Sigmoid colon (tissue), 7 donors: Measurements from ENCODE around the gene RABGGTB. TPM values are rescaled to one million over a fixed set of nuclear protein-coding genes. Genes with fewer than 3 reads are reported as not detected.
"Not testable (repeated sequence)": the region's sequence is repeated elsewhere in the genome, so short reads cannot be mapped to it uniquely, and the experiment has no call there.

Experiments used
- DNase-seq: peaks from one replicate; pipeline ENCODE4 v3.0.0-alpha.2; 2019
- H3K27ac ChIP-seq, 4 donors: fragments of 200-600 bp; sonication (generic); one replicate each; pipeline ENCODE4 v1.5.1; 2016 to 2019; ENCODE audit warnings: mild to moderate bottlenecking in 1 of 4
- H3K27me3 ChIP-seq, 3 donors: fragments of 200-600 bp; sonication (generic); one replicate each; pipeline ENCODE4 v1.5.1; 2019; ENCODE audit warnings: mild to moderate bottlenecking in 1 of 3
- H3K36me3 ChIP-seq, 4 donors: fragments of 200-600 bp; sonication (generic); one replicate each; pipeline ENCODE4 v1.5.1; 2016 to 2019
- H3K4me1 ChIP-seq, 4 donors: fragments of 200-600 bp; sonication (generic); one replicate each; pipeline ENCODE4 v1.5.1; 2017 to 2019
- H3K4me3 ChIP-seq, 4 donors: fragments of 200-600 bp; sonication (generic); one replicate each; pipeline ENCODE4 v1.5.1; 2017 to 2019; ENCODE audit warnings: mild to moderate bottlenecking in 2 of 4, moderate library complexity in 1 of 4
- H3K9me3 ChIP-seq, 4 donors: fragments of 200-600 bp in 3 of 4; sonication (generic) in 3 of 4; one replicate each; pipeline versions ENCODE4 v1.5.1 to v1.6.1; 2013 to 2019
- EP300 ChIP-seq, 4 donors: sonication (generic); formaldehyde crosslinking; IDR thresholded peaks; one replicate each; pipeline ENCODE4 v1.6.1; 2017; ENCODE audit warnings: antibody characterized with exemption in 4 of 4
- POLR2A ChIP-seq, 2 donors: fragments of 450-650 bp; IDR thresholded peaks; one replicate each; pipeline ENCODE4 v1.6.1; 2016; ENCODE audit warnings: antibody characterized with exemption in 2 of 2, mild to moderate bottlenecking in 2 of 2, moderate library complexity in 2 of 2
- POLR2AphosphoS5 ChIP-seq, 4 donors: sonication (generic); formaldehyde crosslinking; IDR thresholded peaks; one replicate each; pipeline ENCODE4 v1.6.1; 2017; ENCODE audit warnings: antibody characterized with exemption in 4 of 4
- WGBS, 2 donors: extraction: QIAGEN DNeasy Blood & Tissue Kit; methylation state at CpG; one replicate each; pipeline ENCODE4 v1.1.7; 2013; 5-methylcytosine and 5-hydroxymethylcytosine counted together
- intact Hi-C: fragments of 100-400 bp; cut with DNase I; formaldehyde crosslinking; loops from one replicate; pipeline ENCODE4 v1.15.1; 2023
- polyA plus RNA-seq, 3 donors: library from polyadenylated mRNA; stranded (reverse); fragments of 200-250 nt; gene quantifications; one replicate each; pipeline ENCODE4 v1.2.3, GENCODE V29; 2013
- total RNA-seq, 4 donors: library from RNA; depleted of rRNA; stranded (reverse); fragments of >200 nt; gene quantifications; one replicate each; pipeline ENCODE4 v1.1.0, GENCODE V29; 2016
- TF ChIP-seq, protein P1 (sequence below), 4 experiments: fragments of 450-650 bp in 3 of 4; fragments of 200-600 bp in 1 of 4; IDR thresholded peaks; one replicate each; pipeline ENCODE4 v1.5.1; 2016 to 2019; ENCODE audit warnings: antibody characterized with exemption in 4 of 4, mild to moderate bottlenecking in 3 of 4, moderate library complexity in 2 of 4
- donor health status: healthy with polysubstance abuse.
- donor health status: Bipolar disorder and iron deficiency.
- donor health status: healthy.

Gene RABGGTB
- total and polyA plus RNA-seq, 7 donors = 33.2 to 65.8 (median 53.9) TPM

DNA sequence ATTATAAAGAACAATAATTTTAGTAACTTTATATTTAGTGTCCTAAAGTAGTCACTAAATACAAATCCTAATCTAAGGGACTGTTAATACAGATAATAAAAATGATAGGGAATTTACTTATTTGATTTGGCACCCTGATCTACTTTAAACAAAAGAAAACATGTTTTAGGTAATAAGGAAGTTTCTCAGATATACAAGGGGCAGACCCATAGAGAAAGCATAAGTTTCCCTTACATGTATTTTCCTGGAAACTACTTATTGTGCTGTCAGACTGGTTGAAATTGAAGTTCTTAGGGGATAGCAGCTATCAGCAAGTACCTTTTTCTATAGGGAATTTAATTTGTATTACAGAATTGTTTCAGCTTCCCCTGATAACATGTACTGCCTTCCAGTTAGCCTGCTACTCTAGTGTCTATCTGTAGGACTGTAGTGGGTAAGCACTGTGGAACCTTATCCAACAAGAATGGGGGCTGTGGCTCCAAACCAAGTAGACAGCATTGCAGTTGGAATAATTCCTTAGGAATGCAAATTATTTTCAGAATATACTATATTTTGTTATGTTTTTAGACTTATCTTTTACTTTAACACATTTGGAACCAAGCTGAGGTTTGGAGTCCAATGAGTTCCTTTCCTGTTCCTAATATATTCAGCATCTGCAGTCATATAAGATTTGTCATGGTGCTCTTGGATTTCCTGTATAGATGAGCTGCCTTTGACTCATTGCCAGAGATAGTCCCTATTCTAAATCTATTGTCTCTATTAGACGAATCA is 25.3 kb downstream of the RABGGTB start:
- WGBS, 2 donors = 76 to 77% methylated on average over 1 of the region's 1 CpG
- TF ChIP-seq POLR2AphosphoS5 (IDR thresholded peaks at IDR 0.05) = no peak
- no peak for TF ChIP-seq EP300 (IDR thresholded peaks at IDR 0.05)
- intact Hi-C loops = no loop called here
- H3K27me3 ChIP-seq = no peaks in the 10 kb centered on the region
- H3K4me3 ChIP-seq = no peak overlapping the region
- no peak for DNase-seq
- no peak overlapping the region for H3K27ac ChIP-seq
- no peaks in the 10 kb centered on the region for H3K36me3 ChIP-seq
- no peaks in the 10 kb centered on the region for H3K4me1 ChIP-seq
- no peaks in the 10 kb centered on the region for H3K9me3 ChIP-seq

DNA sequence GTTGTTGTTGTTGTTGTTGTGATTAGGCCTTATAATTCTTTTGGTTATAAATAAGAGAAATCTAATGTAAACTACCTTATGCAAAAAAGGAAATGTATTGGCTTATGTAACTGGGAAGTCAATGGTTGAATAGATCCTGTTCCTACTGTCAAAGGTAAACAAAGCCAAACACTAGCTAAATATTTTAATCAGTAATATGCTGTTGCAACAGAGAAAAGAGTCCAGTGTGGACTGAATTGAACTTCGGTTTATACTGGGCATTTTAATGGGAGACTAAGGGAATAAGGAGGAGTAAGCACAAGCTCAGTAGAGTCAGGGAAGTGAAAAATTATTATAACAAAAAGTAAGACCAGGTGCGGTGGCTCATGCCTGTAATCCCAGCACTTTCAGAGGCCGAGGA is 26.0 kb downstream of the RABGGTB start:
- Histone ChIP-seq H3K9me3 (no peaks in the 10 kb centered on the region), H3K27me3 (no peaks in the 10 kb centered on the region), H3K4me3 (no peak overlapping the region), H3K27ac (no peak overlapping the region), H3K4me1 (no peaks in the 10 kb centered on the region), H3K36me3 (no peaks in the 10 kb centered on the region)
- TF ChIP-seq POLR2A (IDR thresholded peaks at IDR 0.05) (no peak), POLR2AphosphoS5 (IDR thresholded peaks at IDR 0.05) (no peak), EP300 (IDR thresholded peaks at IDR 0.05) (no peak)
- TF ChIP-seq, protein P1, sequence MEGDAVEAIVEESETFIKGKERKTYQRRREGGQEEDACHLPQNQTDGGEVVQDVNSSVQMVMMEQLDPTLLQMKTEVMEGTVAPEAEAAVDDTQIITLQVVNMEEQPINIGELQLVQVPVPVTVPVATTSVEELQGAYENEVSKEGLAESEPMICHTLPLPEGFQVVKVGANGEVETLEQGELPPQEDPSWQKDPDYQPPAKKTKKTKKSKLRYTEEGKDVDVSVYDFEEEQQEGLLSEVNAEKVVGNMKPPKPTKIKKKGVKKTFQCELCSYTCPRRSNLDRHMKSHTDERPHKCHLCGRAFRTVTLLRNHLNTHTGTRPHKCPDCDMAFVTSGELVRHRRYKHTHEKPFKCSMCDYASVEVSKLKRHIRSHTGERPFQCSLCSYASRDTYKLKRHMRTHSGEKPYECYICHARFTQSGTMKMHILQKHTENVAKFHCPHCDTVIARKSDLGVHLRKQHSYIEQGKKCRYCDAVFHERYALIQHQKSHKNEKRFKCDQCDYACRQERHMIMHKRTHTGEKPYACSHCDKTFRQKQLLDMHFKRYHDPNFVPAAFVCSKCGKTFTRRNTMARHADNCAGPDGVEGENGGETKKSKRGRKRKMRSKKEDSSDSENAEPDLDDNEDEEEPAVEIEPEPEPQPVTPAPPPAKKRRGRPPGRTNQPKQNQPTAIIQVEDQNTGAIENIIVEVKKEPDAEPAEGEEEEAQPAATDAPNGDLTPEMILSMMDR (IDR thresholded peaks at IDR 0.05) = no peak
- DNase-seq = no peak
- WGBS, 2 donors = 62 to 82% methylated on average over 3 of the region's 3 CpGs
- intact Hi-C loops = no loop called here

DNA sequence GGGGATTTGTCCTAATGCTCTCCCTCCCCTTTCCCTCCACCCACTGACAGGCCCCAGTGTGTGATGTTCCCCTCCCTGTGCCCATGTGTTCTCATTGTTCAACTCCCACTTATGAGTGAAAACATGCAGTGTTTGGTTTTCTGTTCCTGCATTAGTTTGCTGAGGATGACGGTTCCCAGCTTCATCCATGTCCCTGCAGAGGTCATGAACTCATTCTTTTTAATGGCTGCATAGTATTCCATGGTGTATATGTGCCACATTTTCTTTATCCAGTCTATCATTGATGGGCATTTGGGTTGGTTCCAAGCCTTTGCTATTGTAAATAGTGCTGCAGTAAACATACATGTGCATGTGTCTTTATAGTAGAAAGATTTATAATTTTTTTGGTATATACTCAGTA is 37.5 kb downstream of the RABGGTB start:
- H3K27me3 ChIP-seq, H3K4me3 ChIP-seq, DNase-seq, H3K36me3 ChIP-seq, H3K9me3 ChIP-seq, H3K4me1 ChIP-seq, intact Hi-C loops, H3K27ac ChIP-seq: not testable (repeated sequence)
- WGBS, 2 donors = 84 to 90% methylated on average over 1 of the region's 1 CpG

DNA sequence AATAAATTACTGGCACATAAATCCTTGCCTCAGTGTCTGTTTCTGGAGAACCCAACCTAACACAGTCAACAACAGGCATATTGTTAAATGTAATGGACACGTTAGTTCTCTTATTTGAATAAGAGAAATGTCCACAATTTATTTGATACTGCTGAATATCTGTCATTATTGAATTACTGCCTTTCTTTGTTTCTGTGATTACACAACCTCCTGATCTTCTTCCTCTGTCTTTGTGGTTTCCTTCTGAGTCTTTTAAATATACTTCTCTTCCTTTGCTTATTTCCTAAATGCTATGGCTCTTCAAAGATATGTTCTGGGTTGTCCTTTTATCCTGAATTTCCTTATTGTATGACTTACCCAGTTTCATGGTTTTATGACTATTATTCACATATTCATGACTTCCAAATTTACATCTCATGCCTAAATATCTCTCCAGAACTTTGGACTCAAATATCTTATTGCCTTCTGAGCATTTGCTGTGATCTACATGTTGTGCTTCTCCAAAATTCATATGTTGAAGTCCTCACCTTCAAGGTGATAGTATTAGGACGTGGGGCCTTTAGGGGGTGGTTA is 50.6 kb downstream of the RABGGTB start:
- no peak for DNase-seq
- H3K4me1 ChIP-seq = no peaks in the 10 kb centered on the region
- H3K27me3 ChIP-seq = no peaks in the 10 kb centered on the region
- H3K4me3 ChIP-seq = no peak overlapping the region
- no peak overlapping the region for H3K27ac ChIP-seq
- H3K36me3 ChIP-seq = no peaks in the 10 kb centered on the region
- no peak for TF ChIP-seq POLR2AphosphoS5 (IDR thresholded peaks at IDR 0.05)
- TF ChIP-seq, protein P1 (IDR thresholded peaks at IDR 0.05) = no peak
- TF ChIP-seq POLR2A (IDR thresholded peaks at IDR 0.05) = no peak
- no peak for TF ChIP-seq EP300 (IDR thresholded peaks at IDR 0.05)
- 65 to 73% methylated on average over 2 of the region's 2 CpGs for WGBS, 2 donors
- intact Hi-C loops = no loop called here
- peaks cover 0 to 3% (median 0%) of the 10 kb centered on the region in 4 donors for H3K9me3 ChIP-seq

DNA sequence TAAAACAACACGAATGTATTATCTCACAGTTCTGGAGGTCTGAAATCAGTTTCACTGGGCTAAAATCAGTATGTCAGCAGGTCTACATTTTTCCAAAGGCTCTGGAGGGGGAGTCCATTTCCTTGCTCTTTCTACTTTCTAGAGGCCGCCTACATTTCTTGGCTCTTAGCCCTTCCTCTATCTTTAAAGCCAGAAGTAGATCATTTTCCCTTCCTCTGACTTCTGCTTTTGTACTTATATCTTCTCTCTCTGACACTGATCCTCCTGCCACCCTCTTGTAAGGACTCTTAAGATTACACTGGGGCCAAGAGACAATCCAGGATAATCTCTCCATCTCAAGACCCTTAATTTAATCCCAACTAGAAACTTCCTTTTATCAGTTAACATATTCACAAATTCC is 52.0 kb downstream of the RABGGTB start:
- Histone ChIP-seq H3K27me3 (no peaks in the 10 kb centered on the region), H3K4me3 (no peak overlapping the region), H3K36me3 (no peaks in the 10 kb centered on the region), H3K27ac (no peak overlapping the region), H3K4me1 (no peaks in the 10 kb centered on the region), H3K9me3 (peaks cover 0 to 3% (median 0%) of the 10 kb centered on the region in 4 donors)
- intact Hi-C loops = no loop called here
- 85 to 90% methylated on average over 2 of the region's 2 CpGs for WGBS, 2 donors
- DNase-seq = no peak
- TF ChIP-seq, protein P1 (IDR thresholded peaks at IDR 0.05) = no peak
- TF ChIP-seq POLR2A (IDR thresholded peaks at IDR 0.05) (no peak), POLR2AphosphoS5 (IDR thresholded peaks at IDR 0.05) (no peak), EP300 (IDR thresholded peaks at IDR 0.05) (no peak)
